Measurements from ENCODE around the gene HPCAL4.

HPCAL4 gene

GRCh38 chr1:39720094-39720999, 29.1 kb upstream of the HPCAL4 start:
- TF ChIP-seq, protein P1, sequence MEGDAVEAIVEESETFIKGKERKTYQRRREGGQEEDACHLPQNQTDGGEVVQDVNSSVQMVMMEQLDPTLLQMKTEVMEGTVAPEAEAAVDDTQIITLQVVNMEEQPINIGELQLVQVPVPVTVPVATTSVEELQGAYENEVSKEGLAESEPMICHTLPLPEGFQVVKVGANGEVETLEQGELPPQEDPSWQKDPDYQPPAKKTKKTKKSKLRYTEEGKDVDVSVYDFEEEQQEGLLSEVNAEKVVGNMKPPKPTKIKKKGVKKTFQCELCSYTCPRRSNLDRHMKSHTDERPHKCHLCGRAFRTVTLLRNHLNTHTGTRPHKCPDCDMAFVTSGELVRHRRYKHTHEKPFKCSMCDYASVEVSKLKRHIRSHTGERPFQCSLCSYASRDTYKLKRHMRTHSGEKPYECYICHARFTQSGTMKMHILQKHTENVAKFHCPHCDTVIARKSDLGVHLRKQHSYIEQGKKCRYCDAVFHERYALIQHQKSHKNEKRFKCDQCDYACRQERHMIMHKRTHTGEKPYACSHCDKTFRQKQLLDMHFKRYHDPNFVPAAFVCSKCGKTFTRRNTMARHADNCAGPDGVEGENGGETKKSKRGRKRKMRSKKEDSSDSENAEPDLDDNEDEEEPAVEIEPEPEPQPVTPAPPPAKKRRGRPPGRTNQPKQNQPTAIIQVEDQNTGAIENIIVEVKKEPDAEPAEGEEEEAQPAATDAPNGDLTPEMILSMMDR (IDR thresholded peaks at IDR 0.05; ENCODE audit: low read depth, low read length, missing control alignments) = peak; percentile 23
- no peak overlapping the region for H3K4me3 ChIP-seq (replicated peaks; ENCODE audit: low read depth, low read length)
- peak; percentile 25 for DNase-seq (ENCODE audit: extremely low read depth, low read depth)

- H3K4me3 ChIP-seq (replicated peaks; ENCODE audit: low read depth, low read length) = no peak overlapping the region
- TF ChIP-seq, protein P1 (IDR thresholded peaks at IDR 0.05; ENCODE audit: low read depth, low read length, missing control alignments) = no peak
- no peak for DNase-seq (ENCODE audit: extremely low read depth, low read depth)
Measured at GRCh38 chr1:39717809-39718208, 26.6 kb upstream of the HPCAL4 start.

DNA sequence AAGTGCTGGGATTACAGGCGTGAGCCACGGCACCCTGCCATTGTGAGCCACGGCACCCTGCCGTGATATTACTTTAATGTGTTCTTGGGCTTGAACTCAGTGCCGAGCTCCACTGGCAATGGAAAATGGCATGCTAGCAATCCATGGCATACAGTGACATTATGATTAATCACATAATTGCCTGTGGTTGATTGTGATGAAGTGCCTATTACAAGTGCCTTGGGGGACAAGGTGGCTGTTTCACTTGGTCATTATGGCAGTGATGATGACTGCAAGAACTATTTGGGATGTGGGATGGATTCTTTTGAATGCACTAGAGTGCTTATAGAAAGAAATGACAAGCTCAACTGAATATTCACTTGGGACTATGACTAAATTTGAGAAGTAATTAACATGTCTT, 22.3 kb upstream of the HPCAL4 start:
- H3K4me3 ChIP-seq (replicated peaks; ENCODE audit: low read depth, low read length) = no peak overlapping the region
- TF ChIP-seq, protein P1 (IDR thresholded peaks at IDR 0.05; ENCODE audit: low read depth, low read length, missing control alignments) = no peak
- DNase-seq (ENCODE audit: extremely low read depth, low read depth) = no peak

GRCh38 chr1:39711966-39712340, 20.7 kb upstream of the HPCAL4 start:
- no peak for DNase-seq (ENCODE audit: extremely low read depth, low read depth)
- H3K4me3 ChIP-seq (replicated peaks; ENCODE audit: low read depth, low read length) = no peak overlapping the region
- TF ChIP-seq, protein P1 (IDR thresholded peaks at IDR 0.05; ENCODE audit: low read depth, low read length, missing control alignments) = no peak

DNA sequence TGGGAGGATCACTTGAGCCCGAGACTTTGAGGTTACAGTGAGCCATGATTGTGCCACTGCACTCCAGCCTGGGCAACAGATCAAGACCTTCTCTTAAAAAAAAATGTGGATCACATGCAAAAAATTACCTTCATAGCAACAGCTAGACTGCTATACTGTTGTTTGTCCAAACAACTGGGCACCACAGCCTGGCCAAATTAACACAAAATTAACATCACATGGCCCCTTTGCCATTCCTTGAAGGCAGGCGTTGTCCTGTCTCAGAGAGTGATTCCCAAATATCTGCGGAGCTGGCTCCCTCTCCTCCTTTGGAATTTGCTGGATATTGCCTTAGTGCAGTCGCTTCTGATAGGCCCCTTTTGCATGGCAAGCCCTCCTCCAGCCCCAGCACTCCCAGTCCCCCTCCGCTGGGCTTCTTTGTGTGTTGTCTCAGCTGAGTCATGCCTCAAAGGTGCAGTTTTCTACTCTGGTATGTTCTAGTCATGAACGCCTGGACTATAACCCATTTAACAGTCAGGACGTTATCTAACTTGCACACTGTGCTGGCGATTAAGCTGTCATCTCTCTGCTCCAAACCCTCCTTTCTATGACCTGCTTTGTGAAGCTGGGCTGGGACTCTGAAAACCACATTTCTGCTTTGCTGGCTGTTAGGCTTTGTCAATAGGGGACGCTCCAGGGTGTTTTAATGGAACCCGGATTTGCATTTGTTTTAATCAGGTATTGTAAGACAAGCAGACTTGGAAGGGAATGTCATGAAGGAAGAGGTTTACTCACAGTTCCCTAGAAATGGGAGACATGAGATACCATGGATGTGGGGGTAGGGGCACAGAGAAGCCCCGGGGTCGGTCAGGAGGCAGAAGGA, 20.1 kb upstream of the HPCAL4 start:
- no peak for DNase-seq (ENCODE audit: extremely low read depth, low read depth)
- TF ChIP-seq, protein P1 (IDR thresholded peaks at IDR 0.05; ENCODE audit: low read depth, low read length, missing control alignments) = no peak
- no peak overlapping the region for H3K4me3 ChIP-seq (replicated peaks; ENCODE audit: low read depth, low read length)

DNA sequence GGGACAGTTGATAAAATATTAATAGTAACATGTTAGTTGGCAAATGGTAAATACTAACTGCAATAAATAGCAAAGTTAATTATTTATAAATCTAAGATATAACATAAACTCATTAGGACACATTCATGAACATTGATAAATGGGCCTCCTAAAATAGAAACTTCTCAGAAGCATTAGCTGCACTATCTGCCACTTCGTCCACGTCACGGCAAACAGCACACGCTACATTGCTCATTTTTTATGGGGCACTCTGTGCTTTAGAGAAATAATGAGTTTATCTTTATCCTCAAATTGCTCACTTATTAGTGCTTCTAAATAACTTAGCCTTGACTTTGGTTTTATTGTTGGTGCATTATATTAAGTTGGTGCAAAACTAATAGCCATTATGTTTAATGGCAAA, 16.3 kb upstream of the HPCAL4 start:
- no peak for DNase-seq (ENCODE audit: extremely low read depth, low read depth)
- TF ChIP-seq, protein P1 (IDR thresholded peaks at IDR 0.05; ENCODE audit: low read depth, low read length, missing control alignments) = no peak
- no peak overlapping the region for H3K4me3 ChIP-seq (replicated peaks; ENCODE audit: low read depth, low read length)
